OCI-LY1 (cell line): Measurements from ENCODE around the gene MYH7.

Source experiments
- EZH2 ChIP-seq: fragments of 200-600 bp; sonication (generic), shearing (Covaris generic); IDR thresholded peaks from 2 replicates; pipeline ENCODE4 v1.8.0; 2017; ENCODE audit warnings: borderline replicate concordance, mixed run types, mild to moderate bottlenecking, antibody characterized with exemption, low read length, moderate library complexity, mixed read lengths
- TF ChIP-seq, protein P1 (sequence below): fragments of 200-600 bp; sonication (generic), shearing (Covaris generic); IDR thresholded peaks from 2 replicates; pipeline ENCODE4 v1.5.1; 2017; ENCODE audit warnings: mild to moderate bottlenecking, antibody characterized with exemption, low read length, moderate library complexity, mixed read lengths

GRCh38 chr14:23439107-23439835 is 3.8 kb upstream of the MYH7 start:
- TF ChIP-seq, protein P1, sequence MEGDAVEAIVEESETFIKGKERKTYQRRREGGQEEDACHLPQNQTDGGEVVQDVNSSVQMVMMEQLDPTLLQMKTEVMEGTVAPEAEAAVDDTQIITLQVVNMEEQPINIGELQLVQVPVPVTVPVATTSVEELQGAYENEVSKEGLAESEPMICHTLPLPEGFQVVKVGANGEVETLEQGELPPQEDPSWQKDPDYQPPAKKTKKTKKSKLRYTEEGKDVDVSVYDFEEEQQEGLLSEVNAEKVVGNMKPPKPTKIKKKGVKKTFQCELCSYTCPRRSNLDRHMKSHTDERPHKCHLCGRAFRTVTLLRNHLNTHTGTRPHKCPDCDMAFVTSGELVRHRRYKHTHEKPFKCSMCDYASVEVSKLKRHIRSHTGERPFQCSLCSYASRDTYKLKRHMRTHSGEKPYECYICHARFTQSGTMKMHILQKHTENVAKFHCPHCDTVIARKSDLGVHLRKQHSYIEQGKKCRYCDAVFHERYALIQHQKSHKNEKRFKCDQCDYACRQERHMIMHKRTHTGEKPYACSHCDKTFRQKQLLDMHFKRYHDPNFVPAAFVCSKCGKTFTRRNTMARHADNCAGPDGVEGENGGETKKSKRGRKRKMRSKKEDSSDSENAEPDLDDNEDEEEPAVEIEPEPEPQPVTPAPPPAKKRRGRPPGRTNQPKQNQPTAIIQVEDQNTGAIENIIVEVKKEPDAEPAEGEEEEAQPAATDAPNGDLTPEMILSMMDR = no peak
- no peak for TF ChIP-seq EZH2
